Erythroblast (primary cell): Measurements from ENCODE around the gene SAP30BP.

Experiments used
- GATA1 ChIP-seq: IDR thresholded peaks from 2 replicates; pipeline ENCODE4 v1.6.1; 2011; ENCODE audit warnings: low read depth, mild to moderate bottlenecking, control low read depth, low read length, moderate library complexity
- POLR2A ChIP-seq: IDR thresholded peaks from 2 replicates; pipeline ENCODE4 v1.6.1; 2011; ENCODE audit warnings: mild to moderate bottlenecking, low read length

DNA sequence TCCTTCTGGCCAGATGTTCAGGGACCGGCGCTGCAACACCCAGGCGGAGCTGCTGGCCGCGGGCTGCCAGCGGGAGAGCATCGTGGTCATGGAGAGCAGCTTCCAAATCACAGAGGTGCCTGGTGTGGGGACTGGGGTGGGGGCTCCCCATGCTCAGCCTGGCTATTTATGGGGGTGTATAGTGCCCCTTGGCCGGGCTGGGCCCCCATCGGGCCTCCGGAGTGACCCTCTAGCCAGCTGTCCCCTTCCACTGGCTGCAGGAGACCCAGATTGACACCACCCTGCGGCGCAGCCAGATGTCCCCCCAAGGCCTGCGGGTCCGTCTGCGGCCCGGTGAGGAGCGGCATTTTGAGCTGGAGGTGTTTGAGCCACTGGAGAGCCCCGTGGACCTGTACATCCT is 60.3 kb downstream of the SAP30BP start:
- TF ChIP-seq POLR2A (no peak), GATA1 (no peak)
